SK-N-SH (cell line): ENCODE measurements around the gene MBIP. TPM values are rescaled to one million over a fixed set of nuclear protein-coding genes. Genes with fewer than 3 reads are reported as not detected.

Source experiments
- CTCF ChIA-PET: fragments of 300-600, 350-600 bp; formaldehyde crosslinking; extraction: SDS; loops from one replicate; lab custom pipeline; 2021; lab: Yijun Ruan, JAX
- POLR2A ChIA-PET: fragments of 350-600 bp; sonication (Branson Sonifier 250); formaldehyde crosslinking; extraction: SDS; loops from one replicate; lab custom pipeline; 2020; ENCODE audit warnings: antibody characterized with exemption, inconsistent platforms; lab: Yijun Ruan, JAX
- DNase-seq: peaks from one replicate; pipeline ENCODE4 v3.0.0; 2012
- H2AFZ ChIP-seq: fragments of 200-600 bp; sonication (generic); 2 replicates; pipeline ENCODE4 v1.8.1; 2016; ENCODE audit warnings: antibody characterized with exemption, mild to moderate bottlenecking, low read depth
- H3F3A ChIP-seq: fragments of 200-600 bp; sonication (generic); replicated peaks from 2 replicates; pipeline ENCODE3; 2016; ENCODE audit warnings: antibody characterized with exemption, mild to moderate bottlenecking; ENCODE audit not compliant: insufficient read depth
- H3K27ac ChIP-seq, 2 experiments: fragments of 200-500 bp in 1 of 2; fragments of 200-600 bp in 1 of 2; sonication (Bioruptor generic) in 1 of 2; sonication (generic), shearing (Covaris generic) in 1 of 2; 2 replicates each; pipeline versions ENCODE4 v1.5.1 to v1.6.1; 2014 to 2016; ENCODE audit warnings: low read depth in 2 of 2, inconsistent platforms in 1 of 2, low read length in 1 of 2, mild to moderate bottlenecking in 1 of 2, mixed read lengths in 1 of 2
- H3K27me3 ChIP-seq: fragments of 200-600 bp; sonication (generic), shearing (Covaris generic); 2 replicates; pipeline ENCODE4 v1.6.1; 2016; ENCODE audit warnings: mixed run types; ENCODE audit not compliant: insufficient read depth
- H3K36me3 ChIP-seq, 2 experiments: fragments of 200-500 bp in 1 of 2; fragments of 200-600 bp in 1 of 2; sonication (Bioruptor generic) in 1 of 2; sonication (generic) in 1 of 2; replicated peaks in 1 of 2; 2 replicates each; pipeline versions ENCODE3 to v1.5.1; 2014 to 2016; ENCODE audit warnings: low read length in 1 of 2, mild to moderate bottlenecking in 1 of 2; ENCODE audit not compliant: insufficient read depth in 2 of 2, control insufficient read depth in 1 of 2
- H3K4me1 ChIP-seq, 2 experiments: fragments of 200-500 bp in 1 of 2; fragments of 200-600 bp in 1 of 2; sonication (Bioruptor generic) in 1 of 2; sonication (generic), shearing (Covaris generic) in 1 of 2; 2 replicates each; pipeline versions ENCODE4 v1.5.1 to v1.6.1; 2014 to 2016; ENCODE audit warnings: low read depth in 1 of 2, low read length in 1 of 2, mixed run types in 1 of 2; ENCODE audit not compliant: insufficient read depth in 2 of 2, control insufficient read depth in 1 of 2
- H3K4me2 ChIP-seq: fragments of 200-600 bp; sonication (generic), shearing (Covaris generic); 2 replicates; pipeline ENCODE4 v1.6.1; 2017; ENCODE audit warnings: mixed run types
- H3K4me3 ChIP-seq, 2 experiments: fragments of 200-500 bp in 1 of 2; fragments of 200-600 bp in 1 of 2; sonication (Bioruptor generic) in 1 of 2; sonication (generic), shearing (Covaris generic) in 1 of 2; 2 replicates each; pipeline versions ENCODE4 v1.5.1 to v1.8.1; 2014 to 2016; ENCODE audit warnings: low read depth in 2 of 2, inconsistent platforms in 1 of 2, low read length in 1 of 2, mild to moderate bottlenecking in 1 of 2, mixed read lengths in 1 of 2, moderate library complexity in 1 of 2
- H3K79me2 ChIP-seq: fragments of 200-600 bp; sonication (generic); 2 replicates; pipeline ENCODE4 v1.8.1; 2017; ENCODE audit warnings: mild to moderate bottlenecking; ENCODE audit not compliant: insufficient read depth
- H3K9ac ChIP-seq: fragments of 200-600 bp; sonication (generic); 2 replicates; pipeline ENCODE4 v1.6.1; 2017; ENCODE audit warnings: mixed run types
- H3K9me2 ChIP-seq: fragments of 200-600 bp; sonication (generic); 2 replicates; pipeline ENCODE4 v1.6.1; 2017; ENCODE audit warnings: mixed run types
- H3K9me3 ChIP-seq: fragments of 200-600 bp; sonication (generic); 2 replicates; pipeline ENCODE4 v1.6.1; 2017; ENCODE audit warnings: mixed run types, mild to moderate bottlenecking, moderate library complexity
- H4K20me1 ChIP-seq: fragments of 200-600 bp; sonication (generic); 2 replicates; pipeline ENCODE4 v1.6.1; 2017; ENCODE audit warnings: mild to moderate bottlenecking, mixed run types; ENCODE audit not compliant: insufficient read depth
- CTCF ChIP-seq: fragments of 200-600 bp; sonication (generic); IDR thresholded peaks from 2 replicates; pipeline ENCODE4 v1.6.1; 2017; ENCODE audit warnings: antibody characterized with exemption, mild to moderate bottlenecking, moderate library complexity
- GABPA ChIP-seq: IDR thresholded peaks from 2 replicates; pipeline ENCODE4 v1.4.0; 2012; ENCODE audit warnings: low read depth, mild to moderate bottlenecking
- IRF3 ChIP-seq: fragments of 150-350 bp; IDR thresholded peaks from 2 replicates; pipeline ENCODE4 v1.6.1; 2016; ENCODE audit warnings: mild to moderate bottlenecking, low read depth, low read length
- POLR2AphosphoS5 ChIP-seq: IDR thresholded peaks from 2 replicates; pipeline ENCODE4 v1.6.1; 2012; ENCODE audit warnings: low read depth, low read length
- RCOR1 ChIP-seq: fragments of 150-350 bp; IDR thresholded peaks from 2 replicates; pipeline ENCODE4 v1.6.1; 2017; ENCODE audit warnings: antibody characterized with exemption, low read length
- RXRA ChIP-seq: IDR thresholded peaks from 2 replicates; pipeline ENCODE4 v1.4.0; 2012; ENCODE audit warnings: low read depth, mild to moderate bottlenecking, borderline replicate concordance
- SIN3A ChIP-seq: IDR thresholded peaks from 2 replicates; pipeline ENCODE4 v1.6.1; 2012; ENCODE audit warnings: low read depth, mild to moderate bottlenecking, low read length, moderate library complexity, borderline replicate concordance
- TCF12 ChIP-seq: IDR thresholded peaks from 2 replicates; pipeline ENCODE4 v1.4.0; 2012
- TEAD4 ChIP-seq: IDR thresholded peaks from 2 replicates; pipeline ENCODE4 v1.4.0; 2012; ENCODE audit warnings: mild to moderate bottlenecking, borderline replicate concordance; ENCODE audit not compliant: insufficient read depth
- USF2 ChIP-seq: fragments of 150-350 bp; IDR thresholded peaks from 2 replicates; pipeline ENCODE4 v1.6.1; 2017; ENCODE audit warnings: antibody characterized with exemption, low read length, low read depth, borderline replicate concordance
- YY1 ChIP-seq: IDR thresholded peaks from 2 replicates; pipeline ENCODE4 v1.4.0; 2012; ENCODE audit warnings: low read depth, mild to moderate bottlenecking
- WGBS: methylation state at CpG from one replicate; pipeline ENCODE4 v1.1.6; 2017; ENCODE audit warnings: low lambda C conversion rate; 5-methylcytosine and 5-hydroxymethylcytosine counted together
- polyA plus RNA-seq, 3 experiments: library from polyadenylated mRNA; depleted of rRNA; stranded (reverse); fragments of >200 nt; gene quantifications; 2 replicates each; pipeline ENCODE4 v1.2.3, GENCODE V29; 2012
- TF ChIP-seq, protein P1 (sequence below): IDR thresholded peaks from 2 replicates; pipeline ENCODE4 v1.4.0; 2012; ENCODE audit warnings: low read depth, borderline replicate concordance
- TF ChIP-seq, protein P2 (sequence below): IDR thresholded peaks from 2 replicates; pipeline ENCODE4; 2012
- TF ChIP-seq, protein P3 (sequence below): IDR thresholded peaks from 2 replicates; pipeline ENCODE4 v1.4.0; 2012; ENCODE audit warnings: low read depth

Gene MBIP
- polyA plus RNA-seq, 1 of the 3 experiments (the other 2 are of a cell fraction) = 11.5 TPM

DNA sequence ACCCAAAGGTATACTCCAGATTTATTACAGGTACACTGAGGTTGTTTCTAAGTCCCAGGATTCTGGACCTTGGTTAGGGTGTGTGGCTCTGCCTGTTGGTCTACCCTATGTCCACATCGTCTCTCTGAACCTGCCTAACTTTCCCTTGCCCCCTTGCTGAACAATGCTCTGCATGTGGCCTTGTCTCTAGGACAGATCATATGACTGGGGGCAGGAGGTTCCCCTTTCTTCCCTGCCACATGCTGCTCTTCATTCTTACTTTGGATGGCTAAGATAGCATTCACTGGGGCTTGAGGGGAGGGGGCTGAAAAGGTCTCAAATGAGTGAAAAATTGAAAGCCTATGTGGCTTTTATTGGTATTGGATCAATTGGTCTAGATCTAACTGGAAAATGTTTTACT is 49.2 kb downstream of the MBIP start:
- CTCF ChIA-PET = interaction anchor here (1.2 kb wide), 1 partner anchor 102 kb away, joined by 3 read pairs; no protein-coding TSS in a partner anchor
- H3F3A ChIP-seq = no peaks in the 10 kb centered on the region
- H3K36me3 ChIP-seq = no peaks in the 10 kb centered on the region
- H4K20me1 ChIP-seq = no peaks in the 10 kb centered on the region
- no peak overlapping the region for H3K4me2 ChIP-seq
- H3K4me3 ChIP-seq = no peak overlapping the region
- peaks cover 44% of the 10 kb centered on the region for H3K27me3 ChIP-seq
- no peak for DNase-seq
- H3K9me2 ChIP-seq = no peaks in the 10 kb centered on the region
- TF ChIP-seq RCOR1 = no peak
- no peak for TF ChIP-seq CTCF
- TF ChIP-seq RXRA = no peak
- TF ChIP-seq IRF3 = no peak
- TF ChIP-seq, protein P1, sequence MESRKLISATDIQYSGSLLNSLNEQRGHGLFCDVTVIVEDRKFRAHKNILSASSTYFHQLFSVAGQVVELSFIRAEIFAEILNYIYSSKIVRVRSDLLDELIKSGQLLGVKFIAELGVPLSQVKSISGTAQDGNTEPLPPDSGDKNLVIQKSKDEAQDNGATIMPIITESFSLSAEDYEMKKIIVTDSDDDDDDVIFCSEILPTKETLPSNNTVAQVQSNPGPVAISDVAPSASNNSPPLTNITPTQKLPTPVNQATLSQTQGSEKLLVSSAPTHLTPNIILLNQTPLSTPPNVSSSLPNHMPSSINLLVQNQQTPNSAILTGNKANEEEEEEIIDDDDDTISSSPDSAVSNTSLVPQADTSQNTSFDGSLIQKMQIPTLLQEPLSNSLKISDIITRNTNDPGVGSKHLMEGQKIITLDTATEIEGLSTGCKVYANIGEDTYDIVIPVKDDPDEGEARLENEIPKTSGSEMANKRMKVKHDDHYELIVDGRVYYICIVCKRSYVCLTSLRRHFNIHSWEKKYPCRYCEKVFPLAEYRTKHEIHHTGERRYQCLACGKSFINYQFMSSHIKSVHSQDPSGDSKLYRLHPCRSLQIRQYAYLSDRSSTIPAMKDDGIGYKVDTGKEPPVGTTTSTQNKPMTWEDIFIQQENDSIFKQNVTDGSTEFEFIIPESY = no peak
- no peak for TF ChIP-seq USF2
- TF ChIP-seq, all 33 proteins: peak for 0
- no peak overlapping the region for H3K27ac ChIP-seq
- POLR2A ChIA-PET = no interaction called here
- no peak overlapping the region for H3K9ac ChIP-seq
- no peaks in the 10 kb centered on the region for H3K79me2 ChIP-seq
- H3K4me1 ChIP-seq = peaks cover 0 to 2% of the 10 kb centered on the region in 2 experiments; a peak in 1 of 4 replicates
- 25% methylated on average over 1 of the region's 1 CpG for WGBS
- H2AFZ ChIP-seq = no peak overlapping the region
- no peaks in the 10 kb centered on the region for H3K9me3 ChIP-seq

DNA sequence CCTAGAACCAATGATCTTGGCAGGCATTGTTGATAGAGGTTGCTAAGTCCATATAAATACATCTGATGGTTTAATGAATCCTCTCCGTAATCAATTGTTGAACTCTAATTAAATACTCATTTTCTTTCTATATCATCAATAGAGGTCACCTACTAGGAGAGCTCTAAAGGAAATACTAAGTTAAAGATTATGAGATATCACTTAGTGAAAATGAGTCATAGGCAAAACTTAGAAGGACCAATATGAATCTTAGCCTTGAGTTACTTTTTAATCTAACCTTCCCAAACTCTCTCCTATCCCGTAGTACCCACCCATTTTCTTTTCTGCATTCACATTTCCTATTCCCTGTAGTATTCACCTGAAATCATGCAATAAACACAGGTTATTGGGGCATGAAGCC is 50.2 kb downstream of the MBIP start:
- Histone ChIP-seq H2AFZ (no peak overlapping the region), H3K9me3 (no peaks in the 10 kb centered on the region), H4K20me1 (no peaks in the 10 kb centered on the region), H3F3A (no peaks in the 10 kb centered on the region), H3K4me2 (no peak overlapping the region), H3K36me3 (no peaks in the 10 kb centered on the region), H3K27me3 (peaks cover 37% of the 10 kb centered on the region), H3K9ac (no peak overlapping the region), H3K79me2 (no peaks in the 10 kb centered on the region), H3K4me1 (peaks cover 0 to 2% of the 10 kb centered on the region in 2 experiments; a peak in 1 of 4 replicates), H3K27ac (no peak overlapping the region), H3K4me3 (no peak overlapping the region), H3K9me2 (no peaks in the 10 kb centered on the region)
- CTCF ChIA-PET = interaction anchor here (1.2 to 1.3 kb wide), 2 partner anchors 103 to 104 kb away, joined by 3 to 4 read pairs; no protein-coding TSS in a partner anchor
- POLR2A ChIA-PET = no interaction called here
- WGBS = 34% methylated on average over 2 of the region's 2 CpGs
- no peak for DNase-seq
- no peak for TF ChIP-seq TCF12
- TF ChIP-seq, protein P2, sequence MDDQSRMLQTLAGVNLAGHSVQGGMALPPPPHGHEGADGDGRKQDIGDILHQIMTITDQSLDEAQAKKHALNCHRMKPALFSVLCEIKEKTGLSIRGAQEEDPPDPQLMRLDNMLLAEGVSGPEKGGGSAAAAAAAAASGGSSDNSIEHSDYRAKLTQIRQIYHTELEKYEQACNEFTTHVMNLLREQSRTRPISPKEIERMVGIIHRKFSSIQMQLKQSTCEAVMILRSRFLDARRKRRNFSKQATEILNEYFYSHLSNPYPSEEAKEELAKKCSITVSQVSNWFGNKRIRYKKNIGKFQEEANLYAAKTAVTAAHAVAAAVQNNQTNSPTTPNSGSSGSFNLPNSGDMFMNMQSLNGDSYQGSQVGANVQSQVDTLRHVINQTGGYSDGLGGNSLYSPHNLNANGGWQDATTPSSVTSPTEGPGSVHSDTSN = no peak
- no peak for TF ChIP-seq TEAD4
- no peak for TF ChIP-seq POLR2AphosphoS5
- TF ChIP-seq GABPA = no peak
- no peak for TF ChIP-seq YY1
- no peak for TF ChIP-seq SIN3A
- TF ChIP-seq, protein P1 = no peak
- TF ChIP-seq RCOR1 = no peak
- TF ChIP-seq CTCF = no peak
- TF ChIP-seq, protein P3, sequence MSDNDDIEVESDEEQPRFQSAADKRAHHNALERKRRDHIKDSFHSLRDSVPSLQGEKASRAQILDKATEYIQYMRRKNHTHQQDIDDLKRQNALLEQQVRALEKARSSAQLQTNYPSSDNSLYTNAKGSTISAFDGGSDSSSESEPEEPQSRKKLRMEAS = no peak
